BLaER1 treated with 17β-estradiol and CSF1 and Interleukin-3, amounts not matched to agents 10 nM and 100 nM (cell line): Measurements from ENCODE around the gene IVD.

Source experiments
- H3K27ac ChIP-seq, 11 experiments: shearing (Covaris generic); formaldehyde crosslinking; 2 replicates each; pipeline ENCODE4 v1.8.1; 2022
- H3K27me3 ChIP-seq, 11 experiments: shearing (Covaris generic); formaldehyde crosslinking; 2 replicates each; pipeline ENCODE4 v1.8.1; 2022
- H3K36me3 ChIP-seq, 11 experiments: shearing (Covaris generic); formaldehyde crosslinking; 2 replicates each; pipeline ENCODE4 v1.8.1; 2022
- H3K4me1 ChIP-seq, 10 experiments: shearing (Covaris generic); formaldehyde crosslinking; 2 replicates each; pipeline ENCODE4 v1.8.1; 2022
- H3K4me2 ChIP-seq, 11 experiments: shearing (Covaris generic); formaldehyde crosslinking; 2 replicates each; pipeline ENCODE4 v1.8.1; 2022
- H3K4me3 ChIP-seq, 10 experiments: shearing (Covaris generic); formaldehyde crosslinking; 2 replicates each; pipeline ENCODE4 v1.8.1; 2022
- H3K9ac ChIP-seq, 11 experiments: shearing (Covaris generic); formaldehyde crosslinking; 2 replicates each; pipeline ENCODE4 v1.8.1; 2022
- H3K9me3 ChIP-seq, 11 experiments: shearing (Covaris generic); formaldehyde crosslinking; replicated peaks in 1 of 11; 2 replicates each; pipeline ENCODE4 v1.8.1; 2022
- H4K20me1 ChIP-seq, 11 experiments: shearing (Covaris generic); formaldehyde crosslinking; 2 replicates each; pipeline ENCODE4 v1.8.1; 2022
- Cebpa-rat ChIP-seq, 11 experiments: shearing (Covaris generic); IDR thresholded peaks; 2 replicates each; pipeline ENCODE4 v1.8.1; 2022

IVD gene

DNA sequence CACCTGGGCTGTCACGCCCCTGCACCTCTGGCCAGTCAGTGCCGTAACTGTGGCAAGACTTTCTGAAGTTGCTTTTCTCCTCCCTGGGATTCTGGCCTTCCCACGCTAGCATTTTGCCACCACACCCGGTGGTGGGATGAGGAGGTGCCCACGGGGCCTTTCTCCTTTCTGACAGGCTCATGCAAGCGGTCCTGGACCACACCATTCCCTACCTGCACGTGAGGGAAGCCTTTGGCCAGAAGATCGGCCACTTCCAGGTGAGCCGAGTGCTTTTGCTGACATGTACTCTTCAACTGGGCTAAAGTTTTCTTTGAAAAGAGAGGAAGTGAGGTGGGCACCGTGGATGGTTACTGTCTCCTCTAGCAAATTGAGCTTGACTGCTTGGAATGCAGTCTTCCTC, 9.6 kb downstream of the IVD start:
- no peaks in the 10 kb centered on the region for H3K9me3 ChIP-seq
- no peaks in the 10 kb centered on the region for H3K27me3 ChIP-seq
- H3K36me3 ChIP-seq, result peaks cover 84 to 92% (median 88%) of the 10 kb centered on the region in 11 experiments
- H3K9ac ChIP-seq, result no peak overlapping the region
- H3K27ac ChIP-seq, result no peak overlapping the region
- no peak overlapping the region for H3K4me2 ChIP-seq
- H4K20me1 ChIP-seq, result peaks cover 0 to 61% (median 13%) of the 10 kb centered on the region in 11 experiments; a peak in 9 of 22 replicates
- H3K4me3 ChIP-seq, result no peak overlapping the region
- TF ChIP-seq Cebpa-rat (IDR thresholded peaks at IDR 0.05), result no peak
- peaks cover 0 to 4% (median 0%) of the 10 kb centered on the region in 10 experiments; a peak in 4 of 20 replicates for H3K4me1 ChIP-seq

DNA sequence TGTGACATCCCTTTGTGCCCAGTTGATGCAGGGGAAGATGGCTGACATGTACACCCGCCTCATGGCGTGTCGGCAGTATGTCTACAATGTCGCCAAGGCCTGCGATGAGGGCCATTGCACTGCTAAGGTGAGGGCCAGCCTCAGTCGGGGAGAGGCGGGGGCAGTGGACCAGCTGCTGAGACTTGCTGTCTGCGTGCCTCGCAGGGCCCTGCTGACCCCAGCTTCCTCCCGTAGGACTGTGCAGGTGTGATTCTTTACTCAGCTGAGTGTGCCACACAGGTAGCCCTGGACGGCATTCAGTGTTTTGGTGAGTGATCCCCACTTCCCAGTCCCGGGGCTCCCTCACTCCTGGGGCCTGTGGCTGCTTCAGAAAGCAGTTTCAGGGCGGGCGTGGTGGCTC, 10.5 kb downstream of the IVD start:
- peaks cover 0 to 65% (median 17%) of the 10 kb centered on the region in 11 experiments; a peak in 11 of 22 replicates for H4K20me1 ChIP-seq
- no peak for TF ChIP-seq Cebpa-rat (IDR thresholded peaks at IDR 0.05)
- peaks cover 76 to 83% (median 80%) of the 10 kb centered on the region in 11 experiments for H3K36me3 ChIP-seq
- no peak overlapping the region for H3K27ac ChIP-seq
- H3K4me1 ChIP-seq, result peaks cover 2 to 12% (median 6%) of the 10 kb centered on the region in 10 experiments; a peak in 17 of 20 replicates
- H3K9me3 ChIP-seq, result no peaks in the 10 kb centered on the region
- no peak overlapping the region for H3K9ac ChIP-seq
- H3K4me2 ChIP-seq, result no peak overlapping the region
- no peaks in the 10 kb centered on the region for H3K27me3 ChIP-seq
- no peak overlapping the region for H3K4me3 ChIP-seq

GRCh38 chr15:40418126-40418525, 12.5 kb downstream of the IVD start:
- Histone ChIP-seq H3K27ac (no peak overlapping the region), H3K4me1 (peaks cover 13 to 24% (median 15%) of the 10 kb centered on the region in 10 experiments; a peak in 19 of 20 replicates), H3K36me3 (peaks cover 55 to 63% (median 59%) of the 10 kb centered on the region in 11 experiments), H3K4me3 (no peak overlapping the region), H3K9me3 (no peaks in the 10 kb centered on the region), H4K20me1 (peaks cover 0 to 54% (median 11%) of the 10 kb centered on the region in 11 experiments; a peak in 11 of 22 replicates), H3K4me2 (no peak overlapping the region), H3K9ac (no peak overlapping the region), H3K27me3 (no peaks in the 10 kb centered on the region)
- TF ChIP-seq Cebpa-rat (IDR thresholded peaks at IDR 0.05), result no peak

- Histone ChIP-seq H3K36me3 (peaks cover 34 to 42% (median 39%) of the 10 kb centered on the region in 11 experiments), H3K4me1 (peaks cover 13 to 31% (median 16%) of the 10 kb centered on the region in 10 experiments; a peak in 19 of 20 replicates), H3K27ac (no peak overlapping the region), H3K9ac (no peak overlapping the region), H3K9me3 (no peaks in the 10 kb centered on the region), H4K20me1 (peaks cover 0 to 45% (median 11%) of the 10 kb centered on the region in 11 experiments; a peak in 11 of 22 replicates), H3K27me3 (no peaks in the 10 kb centered on the region), H3K4me2 (peak overlapping the region in 1 of 11 experiments; percentile 78; a peak in 1 of 22 replicates), H3K4me3 (no peak overlapping the region)
- 0 out of 22 replicates have a peak, but pooled peaks of 1 of the 11 experiments have one; percentile 24 for TF ChIP-seq Cebpa-rat (IDR thresholded peaks at IDR 0.05)
Measured at GRCh38 chr15:40420071-40420713, 14.6 kb downstream of the IVD start.

GRCh38 chr15:40420793-40421192, 15.2 kb downstream of the IVD start:
- no peaks in the 10 kb centered on the region for H3K9me3 ChIP-seq
- no peak overlapping the region; a peak in 1 of 22 replicates for H3K9ac ChIP-seq
- H3K4me2 ChIP-seq, result peak overlapping the region in 8 of 11 experiments; percentile 58 to 85 (median 64); a peak in 10 of 22 replicates
- H4K20me1 ChIP-seq, result peaks cover 0 to 39% (median 11%) of the 10 kb centered on the region in 11 experiments; a peak in 11 of 22 replicates
- H3K27me3 ChIP-seq, result no peaks in the 10 kb centered on the region
- H3K36me3 ChIP-seq, result peaks cover 28 to 36% (median 33%) of the 10 kb centered on the region in 11 experiments
- H3K4me1 ChIP-seq, result peaks cover 13 to 31% (median 16%) of the 10 kb centered on the region in 10 experiments; a peak in 19 of 20 replicates
- no peak overlapping the region for H3K27ac ChIP-seq
- no peak overlapping the region for H3K4me3 ChIP-seq
- no peak for TF ChIP-seq Cebpa-rat (IDR thresholded peaks at IDR 0.05)

DNA sequence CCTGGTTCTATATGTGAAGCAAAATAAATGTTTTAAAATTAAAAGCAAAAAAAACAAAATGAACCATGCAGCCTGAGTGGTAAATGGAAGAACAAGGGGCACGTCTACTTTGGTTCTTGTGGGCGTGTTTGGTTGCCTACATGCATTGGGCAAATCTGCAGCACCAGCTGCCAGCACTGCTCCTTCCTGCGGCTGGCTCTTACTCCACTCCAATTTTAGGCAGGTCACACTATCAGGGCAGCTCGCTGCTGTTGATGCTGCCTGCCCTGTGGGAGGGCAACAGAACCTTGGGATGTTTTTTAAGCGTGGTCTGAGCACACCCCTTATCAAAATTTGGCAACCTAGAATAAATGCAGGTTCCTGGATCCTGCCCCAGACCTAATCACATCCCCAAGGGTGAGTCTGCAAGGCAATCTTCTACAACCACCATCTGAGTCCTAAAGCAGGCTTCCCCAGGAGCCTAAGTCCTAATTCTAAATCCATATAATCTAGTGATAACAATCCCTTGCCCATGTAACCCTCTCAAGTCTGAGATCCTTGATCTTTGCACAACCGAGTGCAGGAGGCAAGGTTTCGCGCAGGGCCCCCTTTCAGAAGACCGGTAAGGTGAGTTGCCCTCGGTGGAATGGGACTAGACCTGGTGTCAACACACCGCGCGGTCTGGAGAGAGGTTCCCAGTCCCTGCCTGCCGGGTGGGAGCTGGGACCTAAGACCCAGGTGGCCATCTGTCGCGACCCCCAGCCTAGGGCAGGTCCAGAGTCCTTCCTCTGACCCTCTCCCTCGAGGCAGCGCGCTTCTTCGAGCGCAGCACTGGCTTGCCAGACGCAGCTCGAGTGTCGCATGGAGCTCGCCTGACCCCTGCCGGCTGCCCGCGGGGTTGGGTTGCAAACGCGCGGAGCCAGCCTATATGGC, 15.9 kb downstream of the IVD start:
- Histone ChIP-seq H3K9me3 (no peaks in the 10 kb centered on the region), H3K4me3 (no peak overlapping the region), H3K27ac (peak overlapping the region in 1 of 11 experiments; percentile 28; a peak in 1 of 22 replicates), H3K4me2 (peak overlapping the region; percentile 56 to 85 (median 61)), H3K36me3 (peaks cover 21 to 29% (median 26%) of the 10 kb centered on the region in 11 experiments), H3K4me1 (peaks cover 13 to 32% (median 20%) of the 10 kb centered on the region in 10 experiments), H4K20me1 (peaks cover 0 to 32% (median 11%) of the 10 kb centered on the region in 11 experiments; a peak in 10 of 22 replicates), H3K27me3 (no peaks in the 10 kb centered on the region), H3K9ac (peak overlapping the region in 2 of 11 experiments; percentile 38 to 41; a peak in 2 of 22 replicates)
- no peak for TF ChIP-seq Cebpa-rat (IDR thresholded peaks at IDR 0.05)

DNA sequence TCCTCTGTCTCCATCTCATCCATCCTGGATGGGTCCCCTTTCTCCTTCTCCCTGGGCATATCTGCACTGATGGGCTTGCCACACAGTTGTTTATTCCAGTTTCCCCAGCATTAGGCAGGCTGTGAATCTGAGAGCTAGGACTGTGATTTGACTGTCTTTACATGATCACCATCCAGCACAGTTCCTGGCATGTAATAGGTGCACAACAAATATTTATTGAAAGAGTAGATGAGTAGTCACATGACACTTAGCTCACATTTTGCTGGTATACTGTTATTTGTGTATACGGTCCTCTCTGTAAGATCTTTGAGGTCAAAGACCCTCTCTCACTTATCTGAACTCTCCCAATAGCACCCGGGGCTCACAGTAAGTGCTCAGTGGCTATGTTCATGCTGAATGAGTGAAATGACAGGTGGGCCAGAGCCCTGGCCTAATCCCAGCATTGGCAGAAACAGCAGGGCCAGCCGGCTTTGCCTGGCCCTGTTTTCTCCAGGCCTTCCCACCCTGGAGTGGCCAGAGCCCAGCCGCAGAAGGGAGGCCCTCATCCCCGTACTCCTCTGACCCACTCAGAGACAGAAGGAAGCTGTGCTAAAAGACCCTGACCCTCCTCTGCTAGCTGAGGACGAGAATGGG, 19.0 kb downstream of the IVD start:
- H3K36me3 ChIP-seq, result 0 out of 22 replicates have a peak, but pooled peaks cover 0 to 4% (median 0%) of the 10 kb centered on the region in 11 experiments

GRCh38 chr15:40425681-40426080, 20.1 kb downstream of the IVD start:
- Histone ChIP-seq H3K27ac (no peak overlapping the region), H3K4me2 (no peak overlapping the region), H3K4me1 (peaks cover 24 to 50% (median 43%) of the 10 kb centered on the region in 10 experiments), H3K36me3 (no peaks in the 10 kb centered on the region), H3K9ac (no peak overlapping the region), H3K9me3 (no peaks in the 10 kb centered on the region), H4K20me1 (peaks cover 0 to 11% (median 8%) of the 10 kb centered on the region in 11 experiments; a peak in 9 of 22 replicates), H3K4me3 (no peak overlapping the region), H3K27me3 (no peaks in the 10 kb centered on the region)
- no peak for TF ChIP-seq Cebpa-rat (IDR thresholded peaks at IDR 0.05)

More for the DNA sequence above, 19.0 kb downstream of the IVD start:
- Histone ChIP-seq H3K9ac (no peak overlapping the region), H3K4me1 (peaks cover 26 to 58% (median 42%) of the 10 kb centered on the region in 10 experiments), H4K20me1 (peaks cover 0 to 19% (median 8%) of the 10 kb centered on the region in 11 experiments; a peak in 9 of 22 replicates), H3K4me2 (no peak overlapping the region), H3K27ac (no peak overlapping the region), H3K9me3 (no peaks in the 10 kb centered on the region), H3K27me3 (no peaks in the 10 kb centered on the region), H3K4me3 (no peak overlapping the region)
- no peak for TF ChIP-seq Cebpa-rat (IDR thresholded peaks at IDR 0.05)
